NCI-H748 (cell line): ENCODE data around the gene DGCR8.

Experiments used
- DNase-seq: peaks from one replicate; lab custom pipeline; 2025; ENCODE audit not compliant: unreplicated experiment; lab: John Stamatoyannopoulos, UW

Gene DGCR8

DNA sequence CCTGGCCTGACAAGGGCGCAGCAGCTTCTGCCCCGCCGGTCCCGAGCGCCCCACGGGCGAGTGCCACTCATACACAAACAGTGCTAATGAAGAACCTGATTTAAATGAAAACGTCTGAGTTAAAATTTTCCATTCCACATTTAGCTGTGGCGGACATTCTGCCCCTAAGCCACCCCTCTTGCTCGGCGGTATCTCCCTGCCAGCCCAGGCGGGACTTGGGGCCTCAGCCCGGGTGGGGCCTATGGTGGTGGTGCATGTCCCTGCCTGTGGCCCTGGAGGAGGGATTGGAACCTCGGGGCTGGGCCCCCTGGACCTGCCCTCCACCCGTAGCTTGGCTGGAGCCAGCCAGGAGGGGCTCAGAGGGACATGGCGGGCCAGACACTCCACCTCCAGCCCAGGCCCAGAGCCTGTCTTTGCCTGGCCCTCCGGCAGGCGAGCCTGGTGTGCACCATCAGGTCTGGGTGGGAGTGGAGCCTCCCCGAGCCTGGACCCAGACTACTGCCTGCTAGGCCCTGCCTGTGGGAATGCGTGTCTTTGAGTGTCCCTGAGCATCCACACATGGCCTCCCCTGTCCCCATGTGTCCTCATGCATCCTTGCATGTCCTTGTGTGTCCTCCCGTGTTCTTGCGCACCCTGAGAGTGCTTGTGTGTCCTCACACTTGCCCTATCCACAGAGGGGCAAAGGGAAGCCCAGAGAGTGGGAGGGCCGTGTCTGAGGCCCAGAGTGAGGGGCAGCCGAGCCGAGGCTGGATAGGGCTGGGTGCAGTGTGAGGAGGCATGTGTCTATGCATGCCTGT lies 56.0 kb downstream of the DGCR8 start:
- DNase-seq = no peak

DNA sequence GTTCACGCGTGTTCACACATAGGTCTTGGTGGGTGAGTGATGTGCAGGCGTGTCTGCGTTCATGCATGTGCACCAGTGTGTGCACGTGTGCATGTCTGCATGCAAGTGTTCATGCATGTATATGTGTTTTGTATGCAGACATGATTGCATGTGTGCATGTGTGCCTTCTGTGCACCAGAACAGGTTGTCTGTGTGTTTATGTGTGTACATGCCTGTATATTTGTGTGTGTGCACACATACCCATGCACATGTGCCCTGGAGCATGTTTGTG lies 56.5 kb downstream of the DGCR8 start:
- DNase-seq = no peak

DNA sequence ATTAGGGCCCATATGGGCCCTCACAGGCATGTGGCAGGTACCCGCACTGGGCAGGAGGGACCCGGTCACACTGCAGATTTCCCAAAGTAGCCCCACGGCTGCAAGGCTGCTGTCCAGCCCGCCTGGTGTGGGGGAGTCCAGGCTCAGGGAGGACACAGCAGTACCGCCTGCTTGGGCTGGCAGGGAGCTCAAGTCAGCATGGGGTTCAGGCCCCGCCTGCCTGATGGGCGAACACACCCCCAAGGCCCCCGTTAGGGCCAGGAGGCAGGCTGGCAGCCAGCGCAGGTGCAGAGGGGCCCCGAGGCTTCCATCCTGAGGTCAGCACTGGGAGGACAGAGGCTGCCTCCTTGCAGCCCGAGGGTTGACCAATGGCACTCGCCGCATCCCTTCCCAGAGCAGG lies 57.1 kb downstream of the DGCR8 start:
- no peak for DNase-seq

DNA sequence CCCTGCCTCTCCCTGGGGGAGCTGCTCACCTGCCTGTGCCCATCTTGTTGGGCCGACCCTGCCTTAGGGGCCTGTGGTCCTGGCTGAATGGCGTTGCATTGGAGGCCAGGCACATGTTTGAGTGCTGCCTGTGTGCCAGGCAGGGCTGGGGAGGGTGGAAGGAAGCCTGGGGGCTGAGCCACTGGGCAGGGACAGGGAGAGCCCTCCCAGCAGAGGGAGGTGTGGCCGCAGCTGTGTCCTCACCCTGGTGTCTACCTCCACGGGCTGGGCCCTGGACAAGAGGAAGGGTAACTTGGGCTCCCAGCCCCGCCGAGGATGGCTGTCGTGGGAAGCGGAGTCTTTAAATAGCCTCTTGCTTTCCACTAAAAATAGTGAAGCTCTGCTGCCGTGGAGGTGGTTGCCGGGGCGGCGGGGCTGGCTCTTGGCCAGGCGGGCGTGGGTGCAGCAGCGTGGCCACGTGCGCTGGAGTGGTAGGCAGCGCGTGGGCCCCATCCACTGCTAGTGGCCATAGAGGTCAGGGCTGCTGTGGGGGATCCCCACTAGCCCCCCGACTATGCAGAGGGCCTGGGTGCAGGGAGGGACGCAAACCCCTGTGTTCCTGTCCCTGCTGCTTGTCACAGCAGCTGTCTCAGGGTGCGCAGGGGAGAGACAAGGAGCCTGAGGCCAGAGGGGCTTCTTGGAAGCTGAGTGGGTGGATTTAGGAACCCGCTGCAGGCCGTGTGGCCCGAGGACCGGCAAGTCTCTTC lies 57.8 kb downstream of the DGCR8 start:
- DNase-seq = no peak

DNA sequence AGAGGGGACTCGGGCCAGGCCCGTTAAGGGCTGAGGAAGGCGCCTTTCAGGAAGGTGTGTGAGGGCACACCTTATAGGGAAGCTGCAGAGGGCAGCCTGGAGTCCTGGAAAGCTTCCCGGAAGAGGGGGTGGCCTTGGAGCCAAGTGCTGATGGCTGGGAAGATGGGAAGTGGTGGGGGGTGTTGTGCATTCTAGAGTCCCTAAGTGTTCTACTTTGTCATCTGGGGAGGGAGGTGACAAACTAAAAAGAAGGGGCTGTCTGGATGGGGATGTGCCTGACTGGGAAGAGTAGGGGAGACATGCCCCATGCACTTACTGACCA lies 58.3 kb downstream of the DGCR8 start:
- no peak for DNase-seq

DNA sequence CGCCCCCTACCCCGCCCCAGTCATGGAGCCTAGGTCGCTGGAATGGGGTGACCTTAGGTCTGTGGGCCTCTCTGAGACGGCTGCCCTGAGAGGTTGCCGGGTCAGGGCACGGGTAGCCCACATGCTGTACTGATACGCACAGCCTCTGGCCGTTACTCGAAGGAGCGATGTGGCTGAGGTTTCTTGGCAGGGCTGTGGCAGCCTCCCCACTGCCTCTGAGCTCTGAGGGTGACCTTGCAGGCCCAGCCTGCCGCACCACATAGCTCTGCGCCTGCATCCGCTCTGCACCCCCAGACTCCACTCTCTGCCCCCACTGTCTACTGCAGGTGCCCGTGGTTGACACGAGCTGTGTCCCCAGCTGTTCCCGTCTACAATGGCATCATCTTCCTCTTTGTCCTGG lies 58.8 kb downstream of the DGCR8 start:
- DNase-seq = no peak

DNA sequence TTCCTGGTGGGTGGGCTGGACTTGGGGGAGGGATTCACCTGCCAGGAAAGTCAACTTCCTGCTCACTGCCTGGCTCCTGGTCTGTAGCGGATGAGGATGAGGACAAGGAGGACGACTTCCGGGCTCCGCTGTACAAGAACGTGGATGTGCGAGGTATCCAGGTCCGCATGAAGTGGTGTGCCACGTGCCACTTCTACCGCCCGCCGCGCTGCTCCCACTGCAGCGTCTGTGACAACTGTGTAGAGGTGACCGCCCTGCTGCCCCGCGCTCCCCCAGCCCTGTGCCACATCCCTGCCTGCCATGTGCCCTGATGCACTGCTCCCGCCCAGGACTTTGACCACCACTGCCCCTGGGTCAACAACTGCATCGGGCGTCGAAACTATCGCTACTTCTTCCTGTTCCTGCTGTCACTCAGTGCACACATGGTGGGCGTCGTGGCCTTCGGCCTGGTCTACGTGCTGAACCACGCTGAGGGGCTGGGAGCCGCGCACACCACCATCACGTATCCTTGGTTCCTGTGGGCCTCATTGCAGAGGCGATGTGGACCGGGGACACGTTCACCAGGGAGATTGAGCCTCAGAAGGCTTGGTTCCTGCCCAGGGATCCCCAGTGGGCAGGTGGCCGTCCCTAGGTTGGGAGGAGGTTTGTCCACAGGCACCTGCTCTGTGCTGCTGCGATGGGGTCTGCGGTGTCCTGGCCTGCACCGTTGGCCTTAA lies 59.5 kb downstream of the DGCR8 start:
- no peak for DNase-seq

DNA sequence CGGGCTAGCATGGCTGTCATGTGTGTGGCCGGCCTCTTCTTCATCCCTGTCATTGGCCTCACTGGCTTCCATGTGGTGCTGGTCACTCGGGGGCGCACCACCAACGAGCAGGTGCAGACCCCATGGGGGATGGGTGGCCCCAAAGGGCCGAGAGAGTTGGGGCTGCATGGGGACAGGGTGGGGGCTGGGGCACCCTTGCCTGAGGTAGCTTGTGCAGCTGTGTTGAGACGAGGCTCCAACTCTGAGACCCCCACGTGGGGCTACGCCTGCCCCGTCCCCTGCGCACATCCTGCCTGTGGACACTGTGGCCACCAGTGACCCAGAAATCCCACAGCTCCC lies 60.0 kb downstream of the DGCR8 start:
- DNase-seq = no peak

DNA sequence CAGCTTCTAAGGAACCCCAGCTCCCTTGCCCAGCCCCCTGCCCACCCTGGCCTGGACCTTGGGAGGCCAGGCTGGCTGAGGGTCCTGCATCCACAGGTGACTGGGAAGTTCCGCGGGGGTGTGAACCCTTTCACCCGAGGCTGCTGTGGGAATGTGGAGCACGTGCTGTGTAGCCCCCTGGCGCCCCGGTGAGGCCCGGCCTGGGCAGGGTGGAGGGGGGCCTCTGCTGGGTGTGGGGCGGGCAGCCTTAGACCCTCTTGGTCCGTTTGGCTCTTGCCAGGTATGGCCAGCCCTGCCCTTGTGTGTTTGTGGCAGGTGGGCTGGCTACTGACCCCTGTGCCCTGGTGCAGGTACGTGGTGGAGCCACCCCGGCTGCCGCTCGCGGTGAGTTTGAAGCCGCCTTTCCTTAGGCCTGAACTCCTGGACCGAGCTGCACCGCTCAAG lies 60.5 kb downstream of the DGCR8 start:
- DNase-seq = no peak

DNA sequence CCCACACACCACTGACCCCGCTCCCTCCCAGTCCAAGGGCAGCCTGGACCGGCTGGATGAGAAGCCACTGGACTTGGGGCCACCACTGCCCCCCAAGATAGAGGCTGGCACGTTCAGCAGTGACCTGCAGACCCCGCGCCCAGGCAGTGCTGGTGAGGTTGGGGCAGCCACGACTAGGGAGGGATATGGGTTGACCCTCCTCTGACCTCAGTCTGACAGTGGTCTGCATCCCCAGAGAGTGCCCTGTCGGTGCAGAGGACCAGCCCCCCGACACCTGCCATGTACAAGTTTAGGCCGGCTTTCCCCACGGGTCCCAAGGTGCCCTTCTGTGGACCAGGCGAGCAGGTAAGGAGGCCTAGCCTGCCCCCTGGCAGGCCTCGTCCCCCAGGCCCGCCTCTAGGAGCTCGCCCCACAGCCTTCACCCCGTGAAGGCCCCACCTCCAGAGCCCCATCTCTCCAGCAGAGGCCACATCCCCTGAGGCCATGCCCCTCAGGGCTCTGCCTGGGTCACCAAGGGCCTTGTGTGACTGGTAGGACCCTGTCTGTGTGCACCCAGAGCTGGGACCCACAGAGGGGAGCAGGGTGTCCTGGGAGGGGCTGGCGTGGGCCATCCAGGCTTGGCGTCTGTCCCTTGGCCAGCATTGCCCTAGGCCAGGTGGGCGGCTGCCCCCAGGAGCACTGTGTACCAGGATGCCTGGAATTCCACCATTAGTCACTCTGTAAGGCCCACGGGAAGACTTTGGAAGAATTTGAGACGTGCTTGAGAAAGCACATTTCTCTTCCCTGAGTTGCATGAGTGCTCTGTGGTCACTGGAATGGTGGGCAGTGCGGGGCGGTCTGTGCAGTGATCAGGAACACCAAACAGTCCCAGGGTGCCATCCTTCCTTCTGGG lies 61.4 kb downstream of the DGCR8 start:
- no peak for DNase-seq

DNA sequence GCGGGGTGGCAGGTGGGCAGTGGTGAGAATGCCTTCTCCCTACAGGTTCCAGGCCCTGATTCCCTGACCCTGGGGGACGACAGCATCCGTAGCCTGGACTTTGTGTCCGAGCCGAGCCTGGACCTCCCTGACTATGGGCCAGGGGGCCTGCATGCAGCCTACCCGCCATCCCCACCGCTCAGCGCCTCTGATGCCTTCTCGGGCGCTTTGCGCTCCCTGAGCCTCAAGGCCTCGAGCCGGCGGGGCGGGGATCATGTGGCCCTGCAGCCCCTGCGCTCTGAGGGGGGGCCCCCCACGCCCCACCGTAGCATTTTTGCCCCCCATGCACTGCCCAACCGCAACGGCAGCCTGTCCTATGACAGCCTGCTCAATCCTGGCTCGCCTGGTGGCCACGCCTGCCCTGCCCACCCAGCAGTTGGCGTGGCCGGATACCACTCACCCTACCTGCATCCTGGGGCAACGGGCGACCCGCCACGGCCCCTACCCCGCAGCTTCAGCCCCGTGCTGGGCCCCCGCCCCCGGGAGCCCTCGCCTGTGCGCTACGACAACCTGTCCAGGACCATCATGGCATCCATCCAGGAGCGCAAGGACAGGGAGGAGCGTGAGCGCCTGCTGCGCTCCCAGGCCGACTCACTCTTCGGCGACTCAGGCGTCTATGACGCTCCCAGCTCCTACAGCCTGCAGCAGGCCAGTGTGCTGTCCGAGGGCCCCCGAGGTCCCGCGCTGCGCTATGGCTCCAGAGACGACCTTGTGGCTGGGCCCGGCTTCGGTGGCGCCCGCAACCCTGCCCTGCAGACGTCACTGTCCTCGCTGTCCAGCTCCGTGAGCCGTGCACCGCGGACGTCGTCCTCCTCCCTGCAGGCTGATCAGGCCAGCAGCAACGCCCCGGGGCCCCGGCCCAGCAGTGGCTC lies 62.9 kb downstream of the DGCR8 start:
- no peak for DNase-seq

DNA sequence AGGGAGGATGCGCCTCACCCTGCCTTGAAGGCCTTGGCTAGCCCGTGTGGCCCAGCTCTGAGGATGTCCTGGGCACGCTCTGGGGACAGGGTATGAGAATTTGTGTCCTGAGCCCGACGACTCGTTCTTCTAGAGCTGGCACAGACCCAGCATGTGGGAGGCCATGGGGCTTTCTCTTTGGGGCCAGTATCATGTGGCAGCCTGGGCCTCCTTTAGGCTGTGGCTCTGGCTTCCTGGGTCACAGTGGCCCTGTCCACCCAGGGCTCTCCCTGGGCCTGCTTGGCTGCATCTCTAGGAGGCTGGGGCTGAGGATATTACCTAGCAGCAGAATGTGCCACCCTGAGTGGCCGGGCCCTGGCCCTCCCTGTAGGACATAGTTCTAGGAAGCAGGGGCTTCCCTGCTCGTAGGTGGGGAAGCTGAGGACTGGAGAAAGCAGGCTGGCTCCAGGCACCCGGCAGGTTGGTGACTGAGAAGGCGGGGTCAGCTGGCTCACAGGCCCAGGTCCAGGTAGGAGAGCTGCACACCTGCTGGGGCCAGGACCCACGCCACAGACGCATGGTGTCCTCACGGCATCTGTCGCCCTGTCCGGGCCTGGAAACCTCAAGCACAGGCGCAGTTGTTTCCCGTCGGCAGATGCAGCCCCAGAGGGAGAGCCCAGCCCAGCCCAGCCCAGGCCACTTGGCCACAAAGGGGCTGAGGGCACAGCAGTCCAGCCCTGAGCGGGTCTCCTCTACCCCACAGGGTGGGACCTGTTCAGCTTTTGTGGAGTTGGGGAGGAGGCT lies 64.0 kb downstream of the DGCR8 start:
- DNase-seq = no peak

DNA sequence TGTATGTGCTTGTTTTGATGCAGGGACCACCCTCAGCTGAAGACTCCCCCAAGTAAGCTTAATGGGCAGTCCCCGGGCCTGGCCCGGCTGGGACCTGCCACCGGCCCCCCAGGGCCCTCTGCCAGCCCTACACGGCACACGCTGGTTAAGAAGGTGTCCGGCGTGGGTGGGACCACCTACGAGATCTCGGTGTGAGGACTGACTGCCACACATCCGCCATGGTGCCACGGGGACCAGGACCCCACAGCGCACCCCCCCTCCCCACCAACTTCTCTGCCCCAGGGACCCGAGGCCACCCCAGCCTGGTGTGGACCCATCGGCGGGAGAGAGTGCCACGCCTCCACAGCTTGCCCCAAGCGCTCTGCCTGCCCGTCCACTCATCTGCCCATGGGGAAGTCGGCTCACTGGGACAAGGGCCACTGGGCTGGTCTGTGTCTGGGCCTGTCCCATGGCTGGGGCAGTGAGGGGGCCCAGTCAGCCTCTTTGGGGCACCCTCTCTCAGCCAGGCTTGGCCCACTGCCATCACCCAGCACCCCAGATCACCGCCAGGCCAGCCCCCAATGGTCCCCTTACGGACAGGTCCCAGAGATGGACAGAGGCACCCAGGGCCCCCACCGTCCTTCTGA lies 65.3 kb downstream of the DGCR8 start:
- DNase-seq = no peak

DNA sequence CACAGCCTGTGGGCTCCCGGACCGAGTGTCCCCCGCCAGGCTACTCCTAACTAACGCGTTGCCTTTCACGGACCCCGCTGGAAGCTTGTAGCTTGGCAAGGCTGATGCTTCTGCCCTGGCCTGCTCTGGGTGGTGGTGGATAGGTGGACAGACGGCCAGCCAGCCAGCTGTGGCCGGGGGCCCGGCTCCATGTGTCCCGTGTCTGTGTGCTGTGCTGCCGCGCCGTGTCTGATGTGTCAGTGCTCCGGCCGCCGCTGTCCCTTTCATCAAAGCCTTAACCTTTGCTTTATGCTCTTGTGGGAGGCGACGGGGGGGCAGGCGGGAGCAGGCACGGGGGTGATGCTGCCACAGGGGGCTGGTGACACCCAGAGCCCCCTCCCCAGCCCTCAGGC lies 65.8 kb downstream of the DGCR8 start:
- no peak for DNase-seq

DNA sequence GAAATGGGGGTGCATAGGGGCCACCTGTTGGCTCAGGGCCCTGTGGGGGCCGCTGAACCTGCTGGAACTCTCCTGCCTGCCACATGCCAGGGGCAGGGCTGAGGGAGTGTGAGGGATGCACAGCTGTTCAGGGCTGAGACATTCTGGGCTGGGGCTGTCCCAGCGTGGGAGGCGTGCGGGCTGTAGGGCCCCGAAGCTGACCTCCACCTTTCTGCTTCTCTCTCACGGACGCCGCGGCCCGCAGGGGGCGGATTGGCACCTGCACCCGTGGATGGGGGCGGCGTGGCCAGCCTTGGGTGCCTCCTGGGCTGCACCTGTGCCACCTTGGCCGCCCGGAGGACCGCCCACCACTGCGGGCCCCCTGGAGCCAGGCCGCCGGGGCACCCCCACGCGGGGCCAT lies 66.7 kb downstream of the DGCR8 start:
- no peak for DNase-seq

DNA sequence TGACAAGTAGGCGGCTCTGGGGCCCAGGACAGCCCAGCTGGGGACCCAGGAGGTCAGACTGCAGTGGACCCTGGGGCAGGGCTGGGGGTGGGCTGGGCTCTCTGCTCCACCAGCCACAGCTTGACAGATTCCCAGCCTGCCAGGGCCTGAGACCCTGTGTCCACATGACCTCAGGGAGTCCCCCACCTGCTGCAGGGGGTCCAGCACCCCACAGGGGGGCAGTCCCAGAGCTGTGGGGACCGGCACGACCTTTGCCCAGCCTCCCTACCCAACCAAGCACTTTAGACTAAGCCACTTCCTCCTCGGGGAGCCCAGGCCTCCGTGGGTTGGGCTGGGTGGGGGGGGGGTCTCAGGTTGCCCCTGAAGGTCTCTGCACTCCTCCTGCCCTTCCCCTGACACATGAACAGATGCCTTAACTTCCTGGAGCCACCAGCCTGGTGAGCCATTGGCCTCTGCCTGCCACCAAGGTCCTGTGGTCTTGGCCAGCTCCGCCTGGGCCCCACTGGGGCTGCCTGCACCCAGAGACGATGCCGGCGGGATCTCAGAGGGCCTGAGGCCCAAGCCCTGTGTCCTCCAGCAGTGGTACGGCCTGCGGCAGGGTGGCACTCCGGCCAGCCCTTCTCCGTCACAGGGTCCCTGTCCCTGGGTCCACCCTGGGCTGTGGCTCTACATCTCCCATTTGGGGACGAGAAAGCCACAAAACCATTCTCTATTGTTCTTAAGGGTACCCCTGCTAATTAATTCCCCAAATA lies 67.4 kb downstream of the DGCR8 start:
- no peak for DNase-seq

DNA sequence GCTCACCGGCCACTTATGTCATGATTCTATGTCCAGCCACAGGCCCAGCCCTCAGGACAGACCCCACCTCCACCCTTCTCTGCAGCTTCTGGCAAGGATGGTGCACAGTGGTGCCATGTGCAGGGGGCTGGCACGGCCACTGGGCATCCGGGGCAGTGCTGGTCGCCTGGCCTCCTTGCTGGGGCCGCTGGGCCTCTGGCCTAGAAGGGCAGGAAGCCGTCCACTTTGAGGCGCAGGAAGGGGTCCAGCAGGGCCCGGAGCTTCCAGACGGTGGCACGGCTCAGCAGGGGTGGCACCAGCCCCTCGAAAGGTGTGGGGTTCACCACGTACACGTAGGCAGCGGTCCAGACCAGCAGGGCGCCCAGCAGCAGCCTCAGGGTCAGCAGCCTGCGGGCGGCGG lies 68.4 kb downstream of the DGCR8 start:
- no peak for DNase-seq
